HUDEP-2 (cell line): ENCODE results near the gene DNLZ.
"Not testable (repeated sequence)": the region's sequence is repeated elsewhere in the genome, so short reads cannot be mapped to it uniquely, and the experiment has no call there.

Experiments
- DNase-seq, 76 experiments: peaks; one replicate each; lab custom pipeline; 2025; ENCODE audit not compliant: unreplicated experiment in 76 of 76; lab: John Stamatoyannopoulos, UW

The DNLZ gene

GRCh38 chr9:136362450-136362784 is 1.1 kb downstream of the DNLZ start:
- peak in 3 of 76 experiments; percentile 10 to 41 (median 11) for DNase-seq

DNA sequence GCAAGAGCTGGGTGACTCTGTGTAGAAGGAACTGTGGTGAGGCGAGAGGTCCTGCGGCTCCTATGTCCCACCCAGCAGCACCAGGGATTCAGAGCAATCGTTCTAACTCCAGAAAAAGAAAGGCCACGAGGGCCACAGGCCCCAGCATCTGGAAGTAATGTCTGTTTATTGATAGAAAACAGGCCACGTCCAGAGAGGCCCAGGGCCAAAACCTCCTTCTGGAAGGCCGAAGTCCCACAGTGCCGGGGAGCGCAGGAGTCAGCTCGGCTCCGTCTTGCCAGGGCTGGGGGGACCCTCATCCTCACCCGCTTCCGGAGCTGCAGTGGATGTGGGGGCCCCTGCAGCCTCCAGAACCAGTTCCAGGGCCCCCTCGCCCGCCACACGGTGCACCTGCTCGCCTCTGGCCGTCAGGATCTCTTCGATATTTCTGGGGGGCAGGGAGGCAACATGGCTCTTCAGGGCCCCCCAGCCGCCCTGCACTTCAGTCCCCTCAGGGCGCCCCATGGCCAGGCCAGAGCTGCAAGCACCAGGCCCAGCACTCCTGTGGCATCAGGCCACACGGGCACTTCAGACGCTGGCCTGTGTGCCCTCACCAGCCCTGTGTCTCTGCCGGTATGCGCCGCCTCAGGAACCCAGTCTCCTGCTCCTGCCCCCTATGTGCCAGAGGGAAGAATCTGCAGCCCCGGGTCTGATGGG is 1.6 kb downstream of the DNLZ start:
- peak in 1 of 76 experiments; percentile 41 for DNase-seq

GRCh38 chr9:136361047-136361753 is 2.3 kb downstream of the DNLZ start:
- DNase-seq = no peak

GRCh38 chr9:136359774-136360718 is 3.5 kb downstream of the DNLZ start:
- no peak for DNase-seq

DNA sequence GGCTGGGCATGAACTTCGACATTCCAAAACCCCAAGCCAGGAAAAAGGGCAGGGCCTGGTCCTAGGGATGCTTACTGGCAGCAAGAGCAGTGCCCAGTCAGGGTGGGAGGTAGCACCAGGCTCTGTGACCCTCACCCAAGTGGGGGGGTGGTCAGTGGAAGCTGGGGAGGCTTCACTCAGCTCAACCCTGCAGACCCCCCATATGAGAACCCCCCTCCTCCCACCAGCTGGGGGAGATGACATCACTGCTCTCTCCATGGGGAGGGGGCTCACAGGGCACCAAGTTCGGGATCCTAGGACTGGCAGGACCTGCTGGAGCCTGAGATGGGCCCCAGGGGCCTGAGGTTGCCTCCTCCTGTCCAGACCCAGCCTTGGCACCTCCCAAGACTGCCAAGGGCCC is 4.7 kb downstream of the DNLZ start:
- DNase-seq = no peak

- DNase-seq = no peak
Measured at GRCh38 chr9:136358016-136358415, 5.5 kb downstream of the DNLZ start.

GRCh38 chr9:136357202-136357725 is 6.3 kb downstream of the DNLZ start:
- no peak for DNase-seq

- no peak for DNase-seq
Measured at GRCh38 chr9:136355616-136356557, 7.7 kb downstream of the DNLZ start.

- peak in 2 of 76 experiments; percentile 4 to 29 for DNase-seq
Measured at GRCh38 chr9:136354592-136355085, 8.9 kb downstream of the DNLZ start.

DNA sequence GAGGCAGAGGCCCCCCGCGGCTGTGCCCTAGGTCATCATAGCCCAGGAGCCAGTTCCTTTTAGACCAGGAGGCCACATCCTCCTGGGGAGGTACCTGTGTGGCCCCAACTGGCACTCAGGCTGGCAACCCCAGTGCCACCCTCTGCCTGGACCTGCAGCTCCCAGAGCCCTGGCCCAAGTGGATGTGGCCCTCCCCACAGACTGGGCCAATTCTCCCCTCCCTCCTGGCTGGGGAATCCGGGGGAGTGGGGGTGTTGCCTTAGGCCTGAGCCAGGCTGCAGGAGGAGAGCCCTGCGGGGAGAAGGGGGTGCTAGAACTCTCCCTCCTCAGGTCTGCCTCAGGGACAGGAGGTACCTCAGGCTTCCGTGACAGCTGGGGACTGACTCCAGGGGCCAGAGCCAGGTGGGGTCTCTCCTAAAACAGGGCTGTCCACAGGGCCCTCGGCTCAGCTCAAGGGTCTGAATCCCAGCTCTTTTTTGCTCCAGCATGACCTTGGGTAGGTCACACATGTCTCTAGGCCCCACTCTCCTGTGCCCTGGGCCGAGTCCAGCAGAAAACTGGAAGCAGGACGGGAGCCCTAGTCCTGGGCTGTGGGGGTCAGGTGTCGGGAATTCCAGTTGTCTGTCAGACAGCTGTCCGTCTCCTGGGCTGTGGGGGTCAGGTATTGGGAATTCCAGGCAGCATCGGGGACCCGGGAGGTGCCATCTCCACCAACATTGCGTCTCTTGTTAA is 9.6 kb downstream of the DNLZ start:
- peak in 1 of 76 experiments; percentile 15 for DNase-seq

GRCh38 chr9:136353088-136353487 is 10.5 kb downstream of the DNLZ start:
- no peak for DNase-seq

- peak in 1 of 76 experiments; percentile 14 for DNase-seq
Measured at GRCh38 chr9:136352682-136353081, 10.9 kb downstream of the DNLZ start.

- DNase-seq = not testable (repeated sequence)
Measured at GRCh38 chr9:136351868-136352267, 11.7 kb downstream of the DNLZ start.

- DNase-seq = no peak
Measured at GRCh38 chr9:136351252-136351800, 12.2 kb downstream of the DNLZ start.

DNA sequence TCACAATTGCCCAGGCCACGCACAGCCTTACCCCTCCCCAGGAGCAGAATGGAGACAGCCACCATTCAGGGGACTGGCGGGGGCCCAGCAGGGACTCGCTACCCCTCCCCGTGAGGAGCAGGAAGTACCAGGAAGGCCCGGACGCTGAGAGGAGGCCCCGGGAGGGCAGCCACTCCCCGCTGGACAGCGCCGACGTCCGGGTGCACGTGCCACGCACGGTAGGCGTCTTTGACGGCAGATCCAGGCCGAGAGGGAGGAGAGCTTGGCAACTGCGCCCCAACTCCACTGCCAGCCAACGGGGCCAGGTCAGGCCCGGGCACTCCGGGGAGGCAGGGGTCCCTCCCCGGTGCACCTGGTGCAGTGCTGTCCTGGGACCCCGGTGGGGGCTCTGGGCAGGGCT is 14.0 kb downstream of the DNLZ start:
- no peak for DNase-seq

- DNase-seq = no peak
Measured at GRCh38 chr9:136348691-136349090, 14.9 kb downstream of the DNLZ start.

- DNase-seq = no peak
Measured at GRCh38 chr9:136347472-136348256, 15.9 kb downstream of the DNLZ start.

DNA sequence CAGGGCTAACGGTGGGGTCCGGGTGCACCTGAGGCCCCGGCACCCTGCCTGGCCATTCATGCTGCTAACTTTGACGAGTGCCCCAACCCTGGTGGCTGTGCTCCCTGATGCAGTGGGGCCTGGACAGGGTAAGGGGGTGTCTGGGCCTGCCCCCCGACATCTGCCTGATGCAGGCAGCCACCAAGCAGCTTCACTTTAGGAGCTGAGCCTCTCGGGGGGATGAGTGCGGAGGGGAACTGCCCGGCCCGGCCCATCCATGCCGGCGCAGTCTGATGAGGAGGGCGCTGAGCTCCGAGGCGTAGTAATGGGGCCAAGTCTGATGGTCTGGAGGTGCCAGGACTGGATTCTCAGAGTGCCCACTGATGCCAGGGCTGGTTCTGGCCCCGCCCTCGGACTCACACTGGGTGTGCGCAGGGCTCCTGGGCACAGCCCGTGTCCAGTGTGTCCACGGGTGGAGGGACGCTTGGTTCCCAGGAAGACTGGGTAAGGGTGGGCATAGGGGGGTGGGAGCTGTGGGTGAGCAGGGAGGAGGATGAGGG is 16.5 kb downstream of the DNLZ start:
- DNase-seq = no peak
